ENCODE results near the gene NUDT1.

NUDT1 gene

GRCh38 chr7:2193575-2194305, 48.3 kb upstream of the NUDT1 start:
- CTCF ChIA-PET, result interaction anchor here (0.6 to 1.4 kb wide), 2 partner anchors 18 to 348 kb away, joined by 3 read pairs; no protein-coding TSS in a partner anchor
- peaks cover 0 to 47% of the 10 kb centered on the region in 2 experiments; a peak in 2 of 3 replicates for H3K36me3 ChIP-seq (ENCODE audit: control insufficient read depth in 2 of 2, insufficient read depth in 1 of 2, low read length in 2 of 2)
- no peak overlapping the region for H3K4me3 ChIP-seq (ENCODE audit: low read depth, low read length)
- POLR2A ChIA-PET, result no interaction called here
- TF ChIP-seq ZNF596 (tag by site-specific recombination; IDR thresholded peaks at IDR 0.05) (no peak), ZNF792 (tag by site-specific recombination; IDR thresholded peaks at IDR 0.05) (no peak), ZBTB20 (tag by site-specific recombination; IDR thresholded peaks at IDR 0.05) (no peak), OSR2 (tag by site-specific recombination; IDR thresholded peaks at IDR 0.05) (no peak), ZNF311 (tag by site-specific recombination; IDR thresholded peaks at IDR 0.05; ENCODE audit: borderline replicate concordance) (no peak), ZBTB7A (tag by site-specific recombination; IDR thresholded peaks at IDR 0.05; ENCODE audit: low read depth) (no peak), ZNF529 (tag by site-specific recombination; IDR thresholded peaks at IDR 0.05; ENCODE audit: insufficient replicate concordance) (no peak), ZBTB48 (tag by site-specific recombination; IDR thresholded peaks at IDR 0.05) (no peak), ZNF24 (tag by site-specific recombination; IDR thresholded peaks at IDR 0.05) (no peak), SALL2 (tag by site-specific recombination; IDR thresholded peaks at IDR 0.05; ENCODE audit: borderline replicate concordance) (no peak), HOXD13 (CRISPR knock-in tag; IDR thresholded peaks at IDR 0.05; ENCODE audit: borderline replicate concordance) (no peak)
- H3K9me3 ChIP-seq (ENCODE audit: control insufficient read depth, insufficient read depth, low read depth, low read length), result no peaks in the 10 kb centered on the region
- H3K4me1 ChIP-seq (ENCODE audit: control insufficient read depth, insufficient read depth, low read length), result no peaks in the 10 kb centered on the region
- H3K27ac ChIP-seq (ENCODE audit: extremely low read depth, low read depth, low read length), result no peak overlapping the region

- CTCF ChIA-PET, result interaction anchor here (0.6 to 1.4 kb wide), 5 partner anchors 9 to 594 kb away, joined by 3 to 5 read pairs (median 3); partner anchors contain the start of gene MAD1L1
- Histone ChIP-seq H3K4me1 (ENCODE audit: control insufficient read depth, insufficient read depth, low read length) (no peaks in the 10 kb centered on the region), H3K4me3 (ENCODE audit: low read depth, low read length) (no peak overlapping the region), H3K9me3 (ENCODE audit: control insufficient read depth, insufficient read depth, low read depth, low read length) (no peaks in the 10 kb centered on the region), H3K36me3 (ENCODE audit: control insufficient read depth in 2 of 2, insufficient read depth in 1 of 2, low read length in 2 of 2) (peaks cover 0 to 53% of the 10 kb centered on the region in 2 experiments; a peak in 2 of 3 replicates), H3K27ac (ENCODE audit: extremely low read depth, low read depth, low read length) (no peak overlapping the region)
- TF ChIP-seq ZBTB11 (tag by site-specific recombination; conservative IDR thresholded peaks at IDR 0.05; ENCODE audit: low read depth), result no peak
- POLR2A ChIA-PET, result no interaction called here
Observed at GRCh38 chr7:2195400-2196246, 46.4 kb upstream of the NUDT1 start.

- peaks cover 0 to 61% of the 10 kb centered on the region in 2 experiments; a peak in 2 of 3 replicates for H3K36me3 ChIP-seq (ENCODE audit: control insufficient read depth in 2 of 2, insufficient read depth in 1 of 2, low read length in 2 of 2)
- ChIA-PET CTCF (no interaction called here), POLR2A (no interaction called here)
- no peaks in the 10 kb centered on the region for H3K4me1 ChIP-seq (ENCODE audit: control insufficient read depth, insufficient read depth, low read length)
- no peak overlapping the region for H3K4me3 ChIP-seq (ENCODE audit: low read depth, low read length)
- no peaks in the 10 kb centered on the region for H3K9me3 ChIP-seq (ENCODE audit: control insufficient read depth, insufficient read depth, low read depth, low read length)
- H3K27ac ChIP-seq (ENCODE audit: extremely low read depth, low read depth, low read length), result no peak overlapping the region
- no peak for TF ChIP-seq GLI2 (tag by site-specific recombination; IDR thresholded peaks at IDR 0.05; ENCODE audit: borderline replicate concordance, low read depth)
- TF ChIP-seq ZNF704 (tag by site-specific recombination; IDR thresholded peaks at IDR 0.05), result no peak
- TF ChIP-seq ZNF610 (tag by site-specific recombination; IDR thresholded peaks at IDR 0.05; ENCODE audit: borderline replicate concordance), result no peak
- TF ChIP-seq SALL2 (tag by site-specific recombination; IDR thresholded peaks at IDR 0.05; ENCODE audit: borderline replicate concordance), result no peak
- TF ChIP-seq ZNF843 (tag by site-specific recombination; IDR thresholded peaks at IDR 0.05), result no peak
- no peak for TF ChIP-seq BCL11A (tag by site-specific recombination; IDR thresholded peaks at IDR 0.05; ENCODE audit: low read depth)
- no peak for TF ChIP-seq ZNF112 (tag by site-specific recombination; IDR thresholded peaks at IDR 0.05)
- TF ChIP-seq ZNF416 (tag by site-specific recombination; IDR thresholded peaks at IDR 0.05), result no peak
- TF ChIP-seq ZBTB7A (tag by site-specific recombination; IDR thresholded peaks at IDR 0.05; ENCODE audit: low read depth), result no peak
- no peak for TF ChIP-seq ZEB2 (tag by site-specific recombination; IDR thresholded peaks at IDR 0.05)
- no peak for TF ChIP-seq ZNF354C (tag by site-specific recombination; IDR thresholded peaks at IDR 0.05; ENCODE audit: borderline replicate concordance, low read depth)
- TF ChIP-seq ZSCAN23 (tag by site-specific recombination; IDR thresholded peaks at IDR 0.05), result no peak
- TF ChIP-seq KLF9 (tag by site-specific recombination; IDR thresholded peaks at IDR 0.05; ENCODE audit: low read depth), result no peak
- no peak for TF ChIP-seq ZNF501 (tag by site-specific recombination; IDR thresholded peaks at IDR 0.05)
Observed at GRCh38 chr7:2196381-2197378, 45.3 kb upstream of the NUDT1 start.

Data from HEK293 (cell line).